Stimulated activated naive CD8-positive, alpha-beta T cell treated with anti-CD3 and anti-CD28 coated beads, Interleukin-15, amount 100 ng/mL, for 72 hours (primary cell): ENCODE data around the gene IL16.

Experiments used
- ATAC-seq: fragments of 150-1000 bp; cut with Tn5 transposase; 2 replicates; pipeline ENCODE4 v1.10.0; 2021; ENCODE audit warnings: mild to moderate bottlenecking, moderate library complexity
- DNase-seq, 2 donors: peaks; one replicate each; pipeline ENCODE4 v3.0.0; 2021 to 2022
- H3K27ac Mint-ChIP-seq, 2 donors: one replicate each; pipeline ENCODE4 v1.8.0; 2022; ENCODE audit warnings: mild to moderate bottlenecking in 2 of 2, mixed read lengths in 2 of 2, moderate library complexity in 2 of 2
- H3K27me3 Mint-ChIP-seq: one replicate; pipeline ENCODE4 v1.8.0; 2022; ENCODE audit warnings: mixed read lengths
- H3K4me1 Mint-ChIP-seq: one replicate; pipeline ENCODE4 v1.8.0; 2022; ENCODE audit warnings: mild to moderate bottlenecking, mixed read lengths
- H3K4me3 Mint-ChIP-seq, 2 donors: one replicate each; pipeline ENCODE4 v1.8.0; 2022; ENCODE audit warnings: mild to moderate bottlenecking in 2 of 2, mixed read lengths in 2 of 2, moderate library complexity in 1 of 2
- H3K9me3 Mint-ChIP-seq, 2 donors: one replicate each; pipeline ENCODE4 v1.8.0; 2022; ENCODE audit warnings: mixed read lengths in 2 of 2

Gene IL16

DNA sequence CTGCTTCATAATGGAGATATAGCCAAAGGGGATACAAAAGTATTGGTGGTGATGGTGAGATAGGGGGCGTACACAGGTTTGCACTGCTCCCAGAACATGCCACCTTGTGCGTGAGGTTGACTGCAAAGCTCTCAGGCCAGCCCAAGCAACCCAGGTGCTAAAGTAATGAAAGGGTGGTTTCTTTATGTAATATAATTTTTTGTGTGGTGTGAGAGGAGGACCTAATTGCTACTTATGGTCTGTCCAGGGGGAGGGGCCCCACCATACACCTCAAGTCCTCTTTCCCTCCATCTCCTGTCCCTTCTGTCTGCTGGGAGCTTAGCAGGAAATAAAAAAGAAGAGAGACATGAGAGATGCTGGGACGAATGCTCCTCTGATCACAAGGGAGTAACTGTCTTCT, 73.5 kb downstream of the IL16 start:
- DNase-seq (no peak), ATAC-seq (no peak)
- H3K4me3 Mint-ChIP-seq, result no peak overlapping the region
- no peak overlapping the region for H3K27ac Mint-ChIP-seq
- H3K27me3 Mint-ChIP-seq, result peaks cover 4% of the 10 kb centered on the region
- H3K9me3 Mint-ChIP-seq, result no peaks in the 10 kb centered on the region
- peaks cover 60% of the 10 kb centered on the region for H3K4me1 Mint-ChIP-seq

DNA sequence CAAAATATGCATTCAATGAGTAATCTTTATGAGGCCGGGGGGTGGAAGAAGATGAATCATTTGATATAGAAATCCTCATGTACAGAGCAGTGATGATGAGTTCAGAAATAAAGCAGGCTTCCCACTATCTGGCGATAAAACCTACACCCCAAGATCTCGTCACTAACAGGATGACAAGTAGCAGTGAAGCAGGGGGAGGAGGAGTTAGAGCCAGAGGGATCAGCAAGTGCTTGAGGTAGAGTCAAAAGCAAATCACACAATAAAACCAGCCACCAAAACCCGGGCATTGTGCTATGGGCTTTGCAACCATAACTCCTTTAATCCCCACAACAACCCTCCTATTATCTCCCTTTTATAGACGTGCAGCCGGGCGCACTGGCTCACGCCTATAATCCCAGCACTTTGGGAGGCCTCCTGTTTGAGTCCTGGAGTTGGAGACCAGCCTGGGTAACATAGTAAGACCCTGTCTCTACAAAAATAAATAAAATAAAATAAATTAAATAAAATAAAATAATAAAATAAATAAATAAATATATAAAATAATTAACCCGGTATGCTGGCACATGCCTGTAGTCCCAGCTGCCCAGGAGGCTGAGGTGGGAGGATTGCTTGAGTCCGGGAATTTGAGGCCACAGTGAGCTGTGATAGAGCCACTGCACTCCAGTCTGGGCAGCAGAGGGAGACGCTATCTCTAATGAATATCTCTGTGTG, 74.3 kb downstream of the IL16 start:
- H3K27me3 Mint-ChIP-seq, result no peaks in the 10 kb centered on the region

DNA sequence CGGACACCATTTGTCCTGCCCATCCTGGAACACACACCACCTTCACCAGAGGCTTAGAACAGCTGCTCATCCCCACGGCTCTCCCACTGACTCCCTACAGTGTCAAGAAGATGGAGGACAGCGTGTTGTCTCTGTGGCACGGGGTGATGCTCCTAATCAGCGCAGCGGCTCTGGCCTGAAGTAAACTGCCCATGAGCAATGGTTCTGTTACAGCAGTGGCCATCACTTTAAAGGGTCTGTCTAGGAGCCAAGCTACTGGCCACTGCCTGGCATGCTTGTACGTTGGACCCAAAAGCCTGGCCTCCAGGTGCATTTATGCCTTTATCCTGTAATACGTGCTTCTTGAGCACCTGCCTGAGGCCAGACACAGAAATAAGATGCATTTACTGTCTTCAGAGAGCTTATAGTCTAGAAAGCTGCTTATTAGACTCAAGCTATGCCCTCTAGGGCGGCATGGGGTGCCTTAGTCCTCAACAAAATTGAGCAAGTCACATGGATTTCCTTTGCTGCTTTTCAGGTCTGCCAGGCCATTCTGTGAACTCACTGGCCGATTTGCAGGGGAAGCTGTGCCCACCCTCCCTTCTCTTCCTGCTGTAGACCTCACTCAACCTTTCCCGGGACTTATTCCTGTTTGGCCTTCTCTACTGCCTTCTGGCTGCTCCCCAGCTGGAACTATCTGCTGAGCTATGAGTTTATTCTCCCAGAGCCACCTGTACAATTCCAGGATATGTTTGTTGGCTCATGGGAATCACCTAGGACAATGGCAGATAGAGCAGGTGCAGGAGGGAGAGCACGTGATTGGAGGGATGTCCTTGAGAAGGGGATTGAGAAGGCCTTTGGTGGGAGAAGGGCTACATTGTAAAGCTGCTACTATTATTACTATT, 75.3 kb downstream of the IL16 start:
- H3K4me3 Mint-ChIP-seq, result no peak overlapping the region
- ATAC-seq (no peak), DNase-seq (no peak)
- H3K27ac Mint-ChIP-seq, result no peak overlapping the region
- H3K27me3 Mint-ChIP-seq, result no peaks in the 10 kb centered on the region
- H3K9me3 Mint-ChIP-seq, result peaks cover 4 to 5% of the 10 kb centered on the region in 2 donors
- peaks cover 53% of the 10 kb centered on the region for H3K4me1 Mint-ChIP-seq

More for the DNA sequence above, 74.3 kb downstream of the IL16 start:
- DNase-seq (no peak), ATAC-seq (no peak)
- Mint-ChIP-seq H3K9me3 (no peaks in the 10 kb centered on the region), H3K4me1 (peaks cover 60% of the 10 kb centered on the region), H3K4me3 (no peak overlapping the region), H3K27ac (no peak overlapping the region)

DNA sequence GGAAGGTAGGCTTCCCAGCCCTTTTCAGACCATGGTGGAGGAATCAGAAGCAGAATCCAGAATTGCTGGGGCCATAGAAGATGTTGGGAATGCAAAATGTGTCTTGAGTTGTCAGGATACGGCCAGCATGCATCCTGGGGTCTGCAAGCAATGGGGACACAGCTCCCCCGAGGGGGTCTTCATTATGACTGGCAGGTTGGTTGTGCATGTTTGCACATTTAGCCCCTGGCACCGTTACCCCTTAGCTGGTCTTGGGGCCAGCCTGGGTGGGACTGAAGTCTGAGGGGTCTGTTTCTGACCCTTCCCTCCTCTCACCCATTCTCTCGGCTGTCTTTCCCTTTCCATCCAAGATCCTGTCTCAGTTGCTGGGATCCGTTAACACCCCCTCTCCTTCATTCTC, 76.5 kb downstream of the IL16 start:
- Mint-ChIP-seq H3K27ac (no peak overlapping the region), H3K27me3 (no peaks in the 10 kb centered on the region), H3K9me3 (peaks cover 11 to 12% of the 10 kb centered on the region in 2 donors), H3K4me3 (no peak overlapping the region), H3K4me1 (peaks cover 49% of the 10 kb centered on the region)
- no peak for DNase-seq
- ATAC-seq, result no peak

DNA sequence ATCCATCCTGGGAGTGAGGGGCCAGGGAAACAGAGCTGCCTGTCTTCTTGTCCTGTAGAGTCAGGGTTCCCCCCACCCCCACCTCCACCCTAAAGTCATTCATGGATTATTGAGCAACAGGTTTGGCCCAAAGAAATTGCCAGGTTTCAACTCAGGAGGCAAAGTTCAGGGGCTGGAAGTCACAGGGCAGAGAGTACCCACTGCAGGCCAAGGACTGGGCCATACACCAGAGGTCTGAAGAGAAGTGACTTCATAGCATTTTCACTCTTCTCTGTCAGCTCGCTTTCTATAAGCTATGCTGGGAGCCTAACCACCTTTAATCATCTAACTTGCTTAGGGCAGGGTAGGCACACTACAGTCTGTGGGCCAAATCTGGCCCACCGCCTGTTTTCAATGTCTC, 77.2 kb downstream of the IL16 start:
- ATAC-seq, result no peak
- H3K9me3 Mint-ChIP-seq, result peaks cover 13 to 19% of the 10 kb centered on the region in 2 donors
- DNase-seq, result no peak
- H3K27ac Mint-ChIP-seq, result no peak overlapping the region
- H3K4me1 Mint-ChIP-seq, result peaks cover 44% of the 10 kb centered on the region
- no peaks in the 10 kb centered on the region for H3K27me3 Mint-ChIP-seq
- no peak overlapping the region for H3K4me3 Mint-ChIP-seq

DNA sequence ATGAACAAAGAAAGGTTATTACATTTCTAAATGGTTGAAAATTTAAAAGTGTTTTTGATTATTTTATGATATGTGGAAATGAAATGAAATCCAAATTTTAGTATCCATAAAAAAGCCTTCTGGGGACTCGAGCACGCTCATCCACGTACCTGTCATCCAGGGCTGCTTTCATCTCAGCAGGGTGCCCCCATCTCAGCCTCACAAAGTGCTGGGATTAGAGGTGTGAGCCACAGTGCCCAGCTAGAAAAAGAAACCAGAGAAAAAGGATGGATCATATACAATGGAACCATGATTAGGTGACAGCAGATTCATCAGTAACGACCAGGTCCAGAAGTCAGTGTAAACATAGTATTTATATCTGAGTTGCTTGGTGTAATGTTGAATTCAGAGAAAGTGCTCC, 77.6 kb downstream of the IL16 start:
- no peaks in the 10 kb centered on the region for H3K27me3 Mint-ChIP-seq
- no peak overlapping the region for H3K27ac Mint-ChIP-seq
- DNase-seq (no peak), ATAC-seq (no peak)
- H3K4me3 Mint-ChIP-seq, result no peak overlapping the region
- peaks cover 40% of the 10 kb centered on the region for H3K4me1 Mint-ChIP-seq
- H3K9me3 Mint-ChIP-seq, result peaks cover 13 to 23% of the 10 kb centered on the region in 2 donors

DNA sequence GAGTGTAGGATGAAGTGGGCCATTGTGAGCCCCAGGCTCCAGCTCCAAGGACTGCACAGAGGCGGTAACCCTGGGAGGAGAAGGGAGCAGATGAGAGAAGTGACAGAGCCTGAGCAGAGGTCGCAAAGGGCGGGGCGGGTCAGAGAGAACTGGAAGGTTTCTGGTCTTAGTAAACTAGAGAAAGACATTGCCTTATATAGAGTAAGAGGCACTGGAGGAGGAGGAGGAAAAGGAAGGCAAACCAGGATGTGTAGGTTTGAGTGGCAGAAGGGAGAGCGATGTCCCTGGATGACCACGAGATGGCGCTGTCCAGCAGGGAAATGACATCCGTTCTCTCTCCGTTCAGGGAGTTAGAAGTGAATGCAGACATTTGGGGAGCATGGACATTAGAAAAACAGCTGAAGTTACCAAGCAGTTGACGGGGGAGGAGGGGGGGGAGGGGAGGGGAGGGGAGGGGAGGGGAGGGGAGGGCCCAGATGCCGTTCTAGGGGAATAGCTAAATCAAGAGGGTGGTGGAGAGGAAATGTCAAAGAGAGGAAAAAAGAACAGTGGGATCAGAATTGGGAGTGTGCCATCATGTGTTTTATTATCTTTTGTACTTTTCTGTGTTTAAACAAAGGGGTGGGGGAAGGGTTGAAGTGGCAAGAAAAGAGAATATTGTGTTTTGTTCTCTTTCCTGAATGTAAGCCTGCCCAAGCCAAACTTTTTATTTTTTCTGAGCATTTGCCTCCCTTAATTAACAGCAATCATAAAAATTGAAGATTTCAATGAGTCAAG, 78.4 kb downstream of the IL16 start:
- Mint-ChIP-seq H3K27me3 (no peaks in the 10 kb centered on the region), H3K9me3 (peaks cover 13 to 25% of the 10 kb centered on the region in 2 donors), H3K27ac (peak overlapping the region in 1 of 2 donors; percentile 79), H3K4me1 (peaks cover 41% of the 10 kb centered on the region), H3K4me3 (peak overlapping the region; percentile 8 to 61)
- ATAC-seq (peak; percentile 90), DNase-seq (peak; percentile 66 to 82)

DNA sequence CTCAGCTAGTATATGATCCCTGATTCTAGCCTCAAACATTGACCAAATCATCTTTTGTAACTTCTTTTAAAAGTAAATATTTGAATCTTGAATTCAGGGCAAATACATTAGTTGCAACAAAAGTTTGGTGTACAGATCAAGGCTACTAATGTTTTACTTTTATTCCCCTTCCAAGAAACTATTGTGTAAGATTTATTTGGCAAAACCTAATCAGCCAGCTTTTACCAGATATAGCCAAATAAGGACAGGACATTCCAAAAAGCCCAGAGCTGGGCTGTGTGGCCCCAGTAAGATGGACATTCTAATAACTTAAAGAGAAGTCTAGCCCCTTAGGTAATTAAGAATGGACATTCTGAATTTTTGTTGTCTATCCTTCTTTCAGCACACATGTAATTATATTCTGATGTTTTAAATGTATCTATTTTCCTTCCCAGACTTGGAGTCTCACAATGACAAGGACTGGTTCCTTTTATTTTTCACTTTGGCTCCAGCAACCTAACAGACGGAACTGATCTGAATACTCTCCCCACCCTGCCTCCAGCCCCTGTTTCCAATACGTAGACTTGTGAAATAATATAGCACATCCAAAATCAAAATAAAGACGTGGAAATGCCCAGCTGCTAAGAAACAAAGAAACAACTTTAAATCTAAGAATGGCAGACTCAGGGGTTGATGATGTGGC, 79.2 kb downstream of the IL16 start:
- DNase-seq (no peak), ATAC-seq (no peak)
- Mint-ChIP-seq H3K4me3 (no peak overlapping the region), H3K27ac (peak overlapping the region in 1 of 2 donors; percentile 79), H3K9me3 (peaks cover 13 to 25% of the 10 kb centered on the region in 2 donors), H3K27me3 (no peaks in the 10 kb centered on the region), H3K4me1 (peaks cover 40% of the 10 kb centered on the region)

DNA sequence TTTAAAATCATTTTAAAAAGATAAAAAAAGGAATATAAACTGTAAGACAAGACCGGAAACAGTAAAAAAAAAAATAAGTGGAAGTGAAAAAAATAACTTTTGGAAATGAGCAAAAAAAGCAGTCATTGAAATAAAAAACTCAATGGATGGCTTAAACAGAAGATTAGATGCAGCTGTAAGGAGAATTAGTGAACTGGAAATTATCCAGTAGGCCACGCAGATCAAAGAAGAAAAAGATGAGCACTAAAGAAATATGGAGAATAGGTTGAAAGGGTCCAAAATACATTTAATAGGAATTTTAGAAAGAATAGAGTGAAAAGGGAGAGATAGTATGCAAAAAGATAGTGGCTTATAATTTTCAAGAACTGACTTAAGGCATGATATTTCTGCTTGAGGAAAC, 80.3 kb downstream of the IL16 start:
- H3K9me3 Mint-ChIP-seq, result peaks cover 13 to 25% of the 10 kb centered on the region in 2 donors
- H3K4me1 Mint-ChIP-seq, result peaks cover 49% of the 10 kb centered on the region
- H3K27me3 Mint-ChIP-seq, result no peaks in the 10 kb centered on the region
- H3K4me3 Mint-ChIP-seq, result no peak overlapping the region
- DNase-seq, result no peak
- ATAC-seq, result no peak
- peak overlapping the region in 1 of 2 donors; percentile 8 for H3K27ac Mint-ChIP-seq

DNA sequence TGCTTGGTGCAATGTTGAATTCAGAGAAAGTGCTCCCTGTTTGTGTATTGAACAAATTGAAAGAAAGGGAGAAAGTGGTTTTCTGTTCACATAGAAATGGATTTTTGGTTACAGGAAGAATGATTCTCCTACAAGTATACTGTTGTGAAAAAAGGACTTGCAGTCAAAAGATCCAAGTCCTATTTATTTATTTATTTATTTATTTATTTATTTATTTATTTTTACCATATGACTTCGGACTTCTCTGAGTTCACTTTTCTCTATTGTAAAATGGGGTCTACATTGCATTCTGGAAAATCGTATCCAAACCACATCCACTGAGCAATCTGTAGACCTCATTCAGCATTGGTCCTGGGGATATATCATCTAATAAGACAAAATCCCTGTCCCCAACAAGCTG, 81.2 kb downstream of the IL16 start:
- Mint-ChIP-seq H3K9me3 (peaks cover 13 to 25% of the 10 kb centered on the region in 2 donors), H3K27ac (no peak overlapping the region), H3K4me3 (no peak overlapping the region), H3K27me3 (no peaks in the 10 kb centered on the region), H3K4me1 (peaks cover 57% of the 10 kb centered on the region)
- DNase-seq (no peak), ATAC-seq (no peak)

DNA sequence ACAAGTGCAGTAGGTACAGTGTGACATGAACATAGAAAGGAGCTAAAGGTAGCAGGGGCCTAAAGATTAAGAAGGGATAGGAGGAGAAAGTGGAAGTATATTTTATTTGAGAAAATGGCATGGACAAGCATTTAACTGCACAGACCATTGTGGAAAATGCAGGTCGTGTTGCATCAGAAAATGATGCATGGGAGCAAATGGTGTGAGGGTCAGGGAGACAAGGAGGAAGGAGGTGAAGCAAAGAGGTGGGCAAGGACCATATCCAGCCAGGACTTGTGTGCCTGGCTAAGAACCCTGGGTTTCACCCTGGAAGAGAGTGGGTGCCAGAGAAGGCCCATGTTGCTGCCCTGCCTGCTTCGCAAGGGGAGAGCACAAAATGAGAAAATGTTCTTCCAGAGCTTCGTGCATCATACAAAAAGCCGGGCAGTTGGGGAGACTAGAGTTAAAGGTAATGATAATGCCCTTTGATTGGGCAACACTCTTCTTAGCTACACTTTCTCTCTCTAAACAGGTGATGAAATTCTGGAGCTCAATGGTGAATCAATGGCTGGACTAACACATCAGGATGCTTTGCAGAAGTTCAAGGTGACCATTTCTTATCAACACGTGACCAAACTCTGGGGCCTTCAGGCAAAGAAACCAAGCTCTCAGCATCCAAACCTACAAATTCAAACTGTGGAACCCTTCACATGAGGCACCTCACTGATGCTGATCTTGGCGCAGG, 81.8 kb downstream of the IL16 start:
- peaks cover 57% of the 10 kb centered on the region for H3K4me1 Mint-ChIP-seq
- no peak overlapping the region for H3K27ac Mint-ChIP-seq
- H3K4me3 Mint-ChIP-seq, result no peak overlapping the region
- ATAC-seq, result no peak
- peaks cover 13 to 25% of the 10 kb centered on the region in 2 donors for H3K9me3 Mint-ChIP-seq
- no peak for DNase-seq
- H3K27me3 Mint-ChIP-seq, result no peaks in the 10 kb centered on the region

DNA sequence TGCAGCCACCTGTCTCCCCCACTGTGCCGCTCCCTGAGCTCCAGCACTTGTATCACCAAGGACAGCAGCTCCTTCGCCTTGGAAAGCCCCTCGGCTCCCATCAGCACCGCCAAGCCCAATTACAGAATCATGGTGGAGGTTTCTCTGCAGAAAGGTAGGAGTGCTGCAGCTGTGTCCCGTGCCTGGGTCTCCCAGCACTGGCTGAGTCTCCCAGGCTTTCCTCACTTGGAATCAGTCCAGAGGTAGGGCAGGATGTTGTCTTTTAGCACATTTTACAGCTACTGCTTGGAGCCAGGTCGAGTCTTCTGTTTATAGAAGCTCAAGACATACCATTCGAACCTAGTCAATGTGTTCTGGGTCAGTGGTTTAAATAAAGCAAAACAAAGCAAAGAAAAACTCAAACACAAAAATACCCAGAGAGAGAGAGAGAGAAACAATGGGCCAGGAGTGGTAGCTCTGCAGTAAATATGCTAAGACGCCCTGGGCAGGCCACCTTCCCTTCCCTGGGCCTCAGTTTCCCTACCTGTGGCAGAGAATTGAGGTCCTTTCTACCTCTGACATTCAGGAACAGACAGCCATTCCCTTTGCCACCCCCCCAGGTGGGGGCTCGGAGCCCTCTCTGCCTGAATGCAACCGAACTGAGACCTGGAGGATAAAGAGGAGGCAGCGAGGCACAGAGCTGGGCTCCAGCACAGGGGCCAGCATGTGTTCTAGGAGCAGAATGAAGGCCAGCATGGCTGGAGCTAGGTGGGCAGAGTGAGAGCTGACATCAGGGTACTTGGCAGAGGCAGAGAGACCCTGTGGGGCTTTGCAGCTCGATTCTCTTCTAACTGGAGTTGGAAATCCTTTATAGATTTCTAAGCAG, 83.2 kb downstream of the IL16 start:
- DNase-seq (no peak), ATAC-seq (no peak)
- peaks cover 61% of the 10 kb centered on the region for H3K4me1 Mint-ChIP-seq
- H3K4me3 Mint-ChIP-seq, result no peak overlapping the region
- H3K27me3 Mint-ChIP-seq, result no peaks in the 10 kb centered on the region
- peaks cover 13 to 25% of the 10 kb centered on the region in 2 donors for H3K9me3 Mint-ChIP-seq
- H3K27ac Mint-ChIP-seq, result no peak overlapping the region

DNA sequence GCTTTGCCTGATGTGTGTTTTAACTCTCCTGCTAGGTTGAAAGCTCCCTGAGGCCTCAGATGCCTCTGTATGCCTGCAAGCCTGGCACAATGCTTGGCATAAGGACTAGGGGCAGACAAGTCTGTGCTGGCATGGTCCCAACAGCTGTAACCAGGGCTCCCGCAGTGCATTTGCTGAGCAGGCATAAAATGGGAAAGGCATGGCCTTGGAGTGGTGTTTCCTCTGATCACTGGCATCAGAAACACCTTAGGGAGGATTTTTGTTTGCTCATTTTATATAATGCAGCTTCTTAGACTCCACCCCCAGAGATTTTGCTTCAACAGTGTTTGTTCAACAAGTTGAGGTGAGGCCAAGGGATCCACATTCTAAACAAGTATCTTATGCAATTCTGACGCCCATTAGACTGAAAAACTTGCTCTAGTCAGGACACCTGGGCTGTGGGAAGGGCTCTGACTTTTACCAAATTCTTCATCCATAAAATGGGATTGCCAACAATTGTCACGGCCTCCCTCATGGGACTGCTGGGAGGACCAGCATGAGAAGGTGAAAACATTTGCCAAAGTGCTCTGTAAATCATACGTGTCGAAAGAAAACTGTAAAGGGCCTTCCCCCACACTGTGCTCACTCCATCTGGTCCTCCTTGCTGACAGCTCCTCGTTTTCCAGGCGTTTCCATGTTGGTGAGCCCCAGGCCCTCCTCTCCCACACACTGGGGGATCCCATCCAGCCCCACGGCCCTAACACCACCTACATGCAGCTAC, 84.2 kb downstream of the IL16 start:
- peaks cover 61% of the 10 kb centered on the region for H3K4me1 Mint-ChIP-seq
- H3K27ac Mint-ChIP-seq, result peak overlapping the region in 1 of 2 donors; percentile 75
- no peak for ATAC-seq
- H3K4me3 Mint-ChIP-seq, result no peak overlapping the region
- peaks cover 13 to 25% of the 10 kb centered on the region in 2 donors for H3K9me3 Mint-ChIP-seq
- H3K27me3 Mint-ChIP-seq, result no peaks in the 10 kb centered on the region
- no peak for DNase-seq
